ENCODE measurements around the gene XYLT1. TPM values are rescaled to one million over a fixed set of nuclear protein-coding genes. Genes with fewer than 3 reads are reported as not detected.
A peak's percentile ranks its signal among the peaks of the same experiment; 100 is the strongest.

Gene XYLT1
- total and polyA plus RNA-seq, 4 experiments from 2014 or later = 1.4 to 48.5 (median 24.5) TPM

GRCh38 chr16:17318238-17318637 is 152.5 kb downstream of the XYLT1 start:
- Histone ChIP-seq H3K9me3 (ENCODE audit: control insufficient read depth in 1 of 2, low read length in 2 of 2) (no peaks in the 10 kb centered on the region), H3K4me3 (ENCODE audit: low read length in 2 of 2) (no peak overlapping the region), H3K27ac (ENCODE audit: low read depth, low read length) (no peak overlapping the region), H3K27me3 (ENCODE audit: insufficient read depth, low read length) (no peaks in the 10 kb centered on the region), H3K36me3 (ENCODE audit: insufficient read depth, low read length) (no peaks in the 10 kb centered on the region), H3K4me1 (ENCODE audit: insufficient read depth, low read length) (peaks cover 8% of the 10 kb centered on the region)
- no peak for DNase-seq
- Mint-ChIP-seq H3K4me3 (no peak overlapping the region), H3K9me3 (no peaks in the 10 kb centered on the region), H3K27me3 (no peaks in the 10 kb centered on the region), H3K36me3 (peaks cover 0 to 4% of the 10 kb centered on the region in 2 donors), H3K4me1 (peaks cover 20 to 43% (median 32%) of the 10 kb centered on the region in 4 donors), H3K27ac (peak overlapping the region in 2 of 7 donors; percentile 14 to 36)
- POLR2A ChIA-PET (ENCODE audit: partially characterized antibody) = no interaction called here
- CTCF ChIA-PET (ENCODE audit: partially characterized antibody) = interaction anchor here (0.6 to 1.2 kb wide), 2 partner anchors 150 to 620 kb away, joined by 3 to 4 read pairs; no protein-coding TSS in a partner anchor
- intact Hi-C loops (cut with micrococcal nuclease) = no loop called here

DNA sequence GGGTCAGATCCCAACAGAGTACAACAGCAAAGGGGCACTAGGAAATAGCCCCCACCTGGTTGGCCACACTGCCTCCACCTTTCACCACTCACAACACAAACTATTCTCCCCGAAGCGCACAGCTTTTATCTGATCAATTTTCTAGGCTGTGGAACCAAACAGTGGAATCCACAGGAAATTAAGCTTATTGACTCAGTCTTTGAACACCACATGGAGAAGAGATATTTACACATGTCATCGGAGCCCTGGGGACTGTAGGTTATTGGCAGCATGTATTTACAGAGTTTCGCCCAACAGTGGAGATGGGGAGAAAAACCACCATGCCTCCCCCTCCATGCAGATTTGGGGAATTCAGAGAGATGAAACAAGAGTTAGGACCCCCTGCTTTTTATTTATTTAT is 154.8 kb downstream of the XYLT1 start:
- Mint-ChIP-seq H3K4me3 (no peak overlapping the region), H3K27me3 (no peaks in the 10 kb centered on the region), H3K36me3 (peaks cover 0 to 10% of the 10 kb centered on the region in 2 donors), H3K27ac (peak overlapping the region in 1 of 7 donors; percentile 11), H3K9me3 (peaks cover 0 to 4% (median 0%) of the 10 kb centered on the region in 8 donors), H3K4me1 (peaks cover 30 to 50% (median 39%) of the 10 kb centered on the region in 4 donors)
- no peak for DNase-seq
- intact Hi-C loops (cut with micrococcal nuclease) = no loop called here
- Histone ChIP-seq H3K4me3 (ENCODE audit: low read length in 2 of 2) (no peak overlapping the region), H3K4me1 (ENCODE audit: insufficient read depth, low read length) (peaks cover 15% of the 10 kb centered on the region), H3K9me3 (ENCODE audit: control insufficient read depth in 1 of 2, low read length in 2 of 2) (no peaks in the 10 kb centered on the region), H3K27ac (ENCODE audit: low read depth, low read length) (no peak overlapping the region), H3K27me3 (ENCODE audit: insufficient read depth, low read length) (no peaks in the 10 kb centered on the region), H3K36me3 (ENCODE audit: insufficient read depth, low read length) (no peaks in the 10 kb centered on the region)
- ChIA-PET CTCF (ENCODE audit: partially characterized antibody) (interaction anchor here (1.0 kb wide), 1 partner anchor 13 kb away, joined by 4 read pairs; no protein-coding TSS in a partner anchor), POLR2A (ENCODE audit: partially characterized antibody) (no interaction called here)

DNA sequence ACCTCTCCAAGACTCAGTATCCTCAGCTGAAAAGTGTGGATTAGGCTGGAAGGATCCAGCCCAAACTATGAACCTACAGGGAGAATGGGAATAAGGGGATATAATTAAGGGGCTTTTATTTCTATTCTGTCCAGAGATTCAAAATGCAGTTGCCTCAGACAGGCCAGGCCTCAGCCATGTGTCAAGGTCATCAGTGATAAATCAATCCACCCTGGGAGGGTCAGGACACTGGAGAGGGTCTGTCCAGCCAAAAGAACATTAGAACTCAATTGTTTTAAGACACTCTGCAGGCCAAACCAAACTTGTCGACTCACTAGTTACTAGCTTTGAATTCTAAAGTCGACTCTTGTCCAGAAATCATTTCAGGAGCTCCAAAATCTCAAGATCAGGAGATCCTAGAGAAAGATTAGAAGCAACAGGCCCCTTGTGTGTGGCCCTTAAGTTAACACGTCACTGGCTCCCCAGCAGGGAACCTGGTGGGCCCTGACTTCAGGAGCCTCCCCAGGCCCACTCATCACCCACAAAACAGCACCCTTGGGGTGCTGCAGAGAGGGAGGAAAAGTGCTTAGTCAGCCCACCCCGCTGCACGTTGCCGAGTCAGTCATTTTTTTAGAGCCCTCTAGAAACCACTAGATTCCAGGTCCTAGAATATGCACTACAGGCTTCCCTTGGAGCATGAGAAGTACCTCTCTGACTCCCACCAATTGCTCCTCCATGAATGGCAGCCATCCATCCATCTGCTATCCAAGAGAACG is 156.8 kb downstream of the XYLT1 start:
- Histone ChIP-seq H3K27me3 (ENCODE audit: insufficient read depth, low read length) (no peaks in the 10 kb centered on the region), H3K27ac (ENCODE audit: low read depth, low read length) (no peak overlapping the region), H3K36me3 (ENCODE audit: insufficient read depth, low read length) (no peaks in the 10 kb centered on the region), H3K4me1 (ENCODE audit: insufficient read depth, low read length) (peaks cover 15% of the 10 kb centered on the region), H3K4me3 (ENCODE audit: low read length in 2 of 2) (no peak overlapping the region), H3K9me3 (ENCODE audit: control insufficient read depth in 1 of 2, low read length in 2 of 2) (no peaks in the 10 kb centered on the region)
- no peaks in the 10 kb centered on the region for H3K27me3 Mint-ChIP-seq
- peak overlapping the region in 5 of 7 donors; percentile 2 to 80 (median 38) for H3K27ac Mint-ChIP-seq
- no peak overlapping the region for H3K4me3 Mint-ChIP-seq
- ChIA-PET POLR2A (ENCODE audit: partially characterized antibody) (interaction anchor here (0.7 kb wide), 1 partner anchor 12 kb away, joined by 3 read pairs; no protein-coding TSS in a partner anchor), CTCF (ENCODE audit: partially characterized antibody) (interaction anchor here (1.5 kb wide), 1 partner anchor 154 kb away, joined by 4 read pairs; no protein-coding TSS in a partner anchor)
- no peak for DNase-seq
- peaks cover 0 to 19% of the 10 kb centered on the region in 2 donors for H3K36me3 Mint-ChIP-seq
- intact Hi-C loops (cut with micrococcal nuclease) = no loop called here
- H3K4me1 Mint-ChIP-seq = peaks cover 24 to 51% (median 33%) of the 10 kb centered on the region in 4 donors
- H3K9me3 Mint-ChIP-seq = peaks cover 0 to 4% (median 0%) of the 10 kb centered on the region in 8 donors

- Histone ChIP-seq H3K27ac (ENCODE audit: low read depth, low read length) (no peak overlapping the region), H3K36me3 (ENCODE audit: insufficient read depth, low read length) (no peaks in the 10 kb centered on the region), H3K4me3 (ENCODE audit: low read length in 2 of 2) (no peak overlapping the region), H3K9me3 (ENCODE audit: control insufficient read depth in 1 of 2, low read length in 2 of 2) (no peaks in the 10 kb centered on the region), H3K27me3 (ENCODE audit: insufficient read depth, low read length) (no peaks in the 10 kb centered on the region), H3K4me1 (ENCODE audit: insufficient read depth, low read length) (peaks cover 15% of the 10 kb centered on the region)
- ChIA-PET POLR2A (ENCODE audit: partially characterized antibody) (no interaction called here), CTCF (ENCODE audit: partially characterized antibody) (no interaction called here)
- Mint-ChIP-seq H3K4me3 (peak overlapping the region in 1 of 8 donors; percentile 3), H3K27ac (peak overlapping the region in 5 of 7 donors; percentile 19 to 65 (median 44)), H3K9me3 (peaks cover 0 to 4% (median 0%) of the 10 kb centered on the region in 8 donors), H3K36me3 (peaks cover 0 to 19% of the 10 kb centered on the region in 2 donors), H3K27me3 (no peaks in the 10 kb centered on the region), H3K4me1 (peaks cover 22 to 52% (median 32%) of the 10 kb centered on the region in 4 donors)
- DNase-seq = no peak
- intact Hi-C loops (cut with micrococcal nuclease) = no loop called here
Measured at GRCh38 chr16:17313085-17313611, 157.6 kb downstream of the XYLT1 start.

- CTCF ChIA-PET (ENCODE audit: partially characterized antibody) = interaction anchor here (0.8 to 0.9 kb wide), 2 partner anchors 9 to 267 kb away, joined by 3 read pairs; no protein-coding TSS in a partner anchor
- POLR2A ChIA-PET (ENCODE audit: partially characterized antibody) = no interaction called here
- Mint-ChIP-seq H3K27ac (peak overlapping the region in 6 of 7 donors; percentile 16 to 90 (median 68)), H3K4me3 (no peak overlapping the region), H3K4me1 (peaks cover 22 to 53% (median 33%) of the 10 kb centered on the region in 4 donors), H3K27me3 (no peaks in the 10 kb centered on the region), H3K9me3 (peaks cover 0 to 4% (median 0%) of the 10 kb centered on the region in 8 donors), H3K36me3 (peaks cover 0 to 19% of the 10 kb centered on the region in 2 donors)
- H3K36me3 ChIP-seq (ENCODE audit: insufficient read depth, low read length) = no peaks in the 10 kb centered on the region
- peaks cover 15% of the 10 kb centered on the region for H3K4me1 ChIP-seq (ENCODE audit: insufficient read depth, low read length)
- no peak for DNase-seq
- intact Hi-C loops (cut with micrococcal nuclease) = no loop called here
- H3K27me3 ChIP-seq (ENCODE audit: insufficient read depth, low read length) = no peaks in the 10 kb centered on the region
- H3K27ac ChIP-seq (ENCODE audit: low read depth, low read length) = no peak overlapping the region
- H3K9me3 ChIP-seq (ENCODE audit: control insufficient read depth in 1 of 2, low read length in 2 of 2) = no peaks in the 10 kb centered on the region
- H3K4me3 ChIP-seq (ENCODE audit: low read length in 2 of 2) = no peak overlapping the region
Measured at GRCh38 chr16:17312094-17312710, 158.6 kb downstream of the XYLT1 start.

GRCh38 chr16:17311333-17312093 is 159.2 kb downstream of the XYLT1 start:
- no peak overlapping the region for H3K27ac ChIP-seq (ENCODE audit: low read depth, low read length)
- no peaks in the 10 kb centered on the region for H3K9me3 ChIP-seq (ENCODE audit: control insufficient read depth in 1 of 2, low read length in 2 of 2)
- no peak overlapping the region for H3K4me3 ChIP-seq (ENCODE audit: low read length in 2 of 2)
- CTCF ChIA-PET (ENCODE audit: partially characterized antibody) = interaction anchor here (0.8 to 0.9 kb wide), 3 partner anchors 9 to 268 kb away, joined by 3 read pairs; no protein-coding TSS in a partner anchor
- H3K4me3 Mint-ChIP-seq = no peak overlapping the region
- intact Hi-C loops (cut with micrococcal nuclease) = no loop called here
- H3K27me3 ChIP-seq (ENCODE audit: insufficient read depth, low read length) = no peaks in the 10 kb centered on the region
- no peaks in the 10 kb centered on the region for H3K27me3 Mint-ChIP-seq
- H3K36me3 Mint-ChIP-seq = peaks cover 0 to 19% of the 10 kb centered on the region in 2 donors
- H3K27ac Mint-ChIP-seq = peak overlapping the region in 5 of 7 donors; percentile 34 to 90 (median 77)
- POLR2A ChIA-PET (ENCODE audit: partially characterized antibody) = no interaction called here
- peaks cover 22 to 55% (median 35%) of the 10 kb centered on the region in 4 donors for H3K4me1 Mint-ChIP-seq
- peaks cover 15% of the 10 kb centered on the region for H3K4me1 ChIP-seq (ENCODE audit: insufficient read depth, low read length)
- H3K9me3 Mint-ChIP-seq = peaks cover 0 to 4% (median 0%) of the 10 kb centered on the region in 8 donors
- H3K36me3 ChIP-seq (ENCODE audit: insufficient read depth, low read length) = no peaks in the 10 kb centered on the region
- no peak for DNase-seq
